Activated CD8-positive, alpha-beta memory T cell treated with anti-CD3 and anti-CD28 coated beads, Interleukin-2, amount 10 ng/mL, durations not matched to agents 7 days and 5 days (primary cell): ENCODE measurements around the gene VEZF1. TPM values are rescaled to one million over a fixed set of nuclear protein-coding genes. Genes with fewer than 3 reads are reported as not detected.

Source experiments
- ATAC-seq: fragments of 150-1000 bp; cut with Tn5 transposase; one replicate; pipeline ENCODE4 v1.10.0; 2021; ENCODE audit warnings: moderate library complexity
- CTCF ChIA-PET: fragments of 350-600 bp; sonication (Branson Sonifier 250); formaldehyde crosslinking; loops from one replicate; lab custom pipeline; 2021; ENCODE audit warnings: antibody characterized with exemption; lab: Charles Lee
- DNase-seq: peaks from one replicate; pipeline ENCODE4 v3.0.0-alpha.2; 2020
- H3K27ac Mint-ChIP-seq: one replicate; pipeline ENCODE4 v1.8.0; 2021; ENCODE audit warnings: mild to moderate bottlenecking, mixed read lengths
- H3K27me3 Mint-ChIP-seq: one replicate; pipeline ENCODE4 v1.8.0; 2021; ENCODE audit warnings: mixed read lengths
- H3K36me3 Mint-ChIP-seq: one replicate; pipeline ENCODE4 v1.8.0; 2021; ENCODE audit warnings: mild to moderate bottlenecking, mixed read lengths
- H3K4me1 Mint-ChIP-seq: one replicate; pipeline ENCODE4 v1.8.0; 2021; ENCODE audit warnings: mixed read lengths
- H3K4me3 Mint-ChIP-seq: one replicate; pipeline ENCODE4 v1.8.0; 2021; ENCODE audit warnings: mild to moderate bottlenecking, moderate library complexity, mixed read lengths
- H3K9me3 Mint-ChIP-seq: one replicate; pipeline ENCODE4 v1.8.0; 2022; ENCODE audit warnings: low read depth, mixed read lengths
- total RNA-seq, 2 experiments: library from RNA; stranded (reverse); gene quantifications; one replicate each; pipeline ENCODE4 v1.2.3, GENCODE V29; 2021

The VEZF1 gene
- total RNA-seq, 2 experiments from 2014 or later = 33.2 to 37.6 TPM

DNA sequence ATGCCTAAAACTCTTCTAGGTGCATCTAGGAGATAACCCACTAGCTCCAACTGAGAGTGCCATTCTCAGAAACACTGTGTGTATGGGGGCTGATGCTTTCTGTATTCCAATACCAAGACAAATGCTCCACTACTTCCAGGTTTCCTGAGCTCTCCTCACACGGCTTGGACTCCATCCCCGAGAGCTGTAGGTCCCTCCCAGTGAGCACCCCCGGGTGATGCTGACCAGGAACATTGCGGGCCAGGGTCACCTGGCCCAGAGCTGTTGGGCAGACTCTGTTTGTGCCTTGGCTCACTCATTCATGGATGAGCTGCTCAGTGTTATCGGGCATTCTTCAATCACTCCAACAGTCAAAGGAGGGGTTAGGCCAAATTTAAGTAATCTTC is 39.9 kb downstream of the VEZF1 start:
- Mint-ChIP-seq H3K9me3 (no peaks in the 10 kb centered on the region), H3K36me3 (no peaks in the 10 kb centered on the region), H3K27ac (no peak overlapping the region), H3K27me3 (peaks cover 58% of the 10 kb centered on the region), H3K4me1 (peaks cover 45% of the 10 kb centered on the region), H3K4me3 (no peak overlapping the region)
- CTCF ChIA-PET = interaction anchor here (0.5 to 2.5 kb wide), 8 partner anchors 8 to 357 kb away, joined by 3 to 11 read pairs (median 5); partner anchors contain the start of gene CUEDC1
- no peak for DNase-seq
- ATAC-seq = no peak

GRCh38 chr17:57947369-57947768 is 40.7 kb downstream of the VEZF1 start:
- no peak for DNase-seq
- H3K27ac Mint-ChIP-seq = no peak overlapping the region
- peak overlapping the region; percentile 62 for H3K4me3 Mint-ChIP-seq
- no peaks in the 10 kb centered on the region for H3K36me3 Mint-ChIP-seq
- H3K27me3 Mint-ChIP-seq = peaks cover 52% of the 10 kb centered on the region
- no peak for ATAC-seq
- H3K9me3 Mint-ChIP-seq = no peaks in the 10 kb centered on the region
- H3K4me1 Mint-ChIP-seq = peaks cover 41% of the 10 kb centered on the region
- CTCF ChIA-PET = interaction anchor here (0.8 to 2.5 kb wide), 11 partner anchors 9 to 166 kb away, joined by 3 to 11 read pairs (median 4); partner anchors contain the start of gene CUEDC1

DNA sequence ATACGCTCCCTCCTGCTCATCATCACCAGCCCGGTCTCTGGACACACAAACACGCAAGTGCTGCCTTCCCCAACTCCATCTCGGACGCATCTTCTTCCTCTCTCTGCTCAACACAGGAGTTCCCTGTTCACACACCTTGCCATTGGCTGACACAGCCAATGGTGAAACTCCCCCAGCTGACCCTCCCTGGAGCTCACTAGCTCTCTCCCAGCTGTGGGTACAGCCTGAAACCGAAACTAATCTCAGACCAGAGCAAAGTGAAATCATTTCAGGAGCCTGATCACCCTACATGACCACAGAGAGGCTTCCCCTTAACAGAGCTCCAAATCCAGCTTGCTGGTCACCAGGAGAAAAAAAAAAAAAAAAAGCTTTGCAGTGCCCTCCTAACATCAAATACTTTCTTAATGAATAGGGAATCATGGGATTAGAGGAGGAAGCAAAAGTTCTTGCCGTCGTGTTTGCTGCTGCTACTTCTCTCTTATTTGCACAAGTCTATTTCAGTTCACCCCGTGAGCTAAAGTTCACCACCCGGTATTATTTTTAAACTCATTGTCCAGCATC is 41.2 kb downstream of the VEZF1 start:
- peaks cover 40% of the 10 kb centered on the region for H3K4me1 Mint-ChIP-seq
- no peak overlapping the region for H3K27ac Mint-ChIP-seq
- ATAC-seq (peak; percentile 88), DNase-seq (peak; percentile 75)
- no peaks in the 10 kb centered on the region for H3K9me3 Mint-ChIP-seq
- no peaks in the 10 kb centered on the region for H3K36me3 Mint-ChIP-seq
- CTCF ChIA-PET = interaction anchor here (0.6 to 2.5 kb wide), 12 partner anchors 9 to 166 kb away, joined by 3 to 11 read pairs (median 4); partner anchors contain the start of gene CUEDC1
- peak overlapping the region; percentile 62 for H3K4me3 Mint-ChIP-seq
- peaks cover 52% of the 10 kb centered on the region for H3K27me3 Mint-ChIP-seq

GRCh38 chr17:57945996-57946797 is 41.9 kb downstream of the VEZF1 start:
- DNase-seq = no peak
- H3K27me3 Mint-ChIP-seq = peaks cover 56% of the 10 kb centered on the region
- H3K27ac Mint-ChIP-seq = no peak overlapping the region
- ATAC-seq = peak; percentile 28
- no peaks in the 10 kb centered on the region for H3K36me3 Mint-ChIP-seq
- peak overlapping the region; percentile 62 for H3K4me3 Mint-ChIP-seq
- CTCF ChIA-PET = interaction anchor here (0.6 to 2.5 kb wide), 11 partner anchors 10 to 1544 kb away, joined by 3 to 11 read pairs (median 5); partner anchors contain the start of gene CUEDC1
- H3K9me3 Mint-ChIP-seq = no peaks in the 10 kb centered on the region
- H3K4me1 Mint-ChIP-seq = peaks cover 42% of the 10 kb centered on the region

GRCh38 chr17:57944908-57945307 is 43.1 kb downstream of the VEZF1 start:
- Mint-ChIP-seq H3K27ac (no peak overlapping the region), H3K4me3 (no peak overlapping the region), H3K4me1 (peaks cover 37% of the 10 kb centered on the region), H3K27me3 (peaks cover 67% of the 10 kb centered on the region), H3K36me3 (no peaks in the 10 kb centered on the region), H3K9me3 (no peaks in the 10 kb centered on the region)
- no peak for DNase-seq
- CTCF ChIA-PET = interaction anchor here (1.7 kb wide), 1 partner anchor 24 kb away, joined by 3 read pairs; no protein-coding TSS in a partner anchor
- no peak for ATAC-seq

- Mint-ChIP-seq H3K27me3 (peaks cover 67% of the 10 kb centered on the region), H3K9me3 (no peaks in the 10 kb centered on the region), H3K4me1 (peaks cover 29% of the 10 kb centered on the region), H3K4me3 (no peak overlapping the region), H3K27ac (no peak overlapping the region), H3K36me3 (no peaks in the 10 kb centered on the region)
- ATAC-seq = no peak
- CTCF ChIA-PET = interaction anchor here (0.6 to 1.8 kb wide), 3 partner anchors 9 to 474 kb away, joined by 4 to 7 read pairs (median 5); no protein-coding TSS in a partner anchor
- no peak for DNase-seq
Measured at GRCh38 chr17:57943645-57944044, 44.4 kb downstream of the VEZF1 start.

GRCh38 chr17:57943140-57943539 is 44.9 kb downstream of the VEZF1 start:
- Mint-ChIP-seq H3K27ac (no peak overlapping the region), H3K27me3 (peaks cover 62% of the 10 kb centered on the region), H3K4me1 (peaks cover 24% of the 10 kb centered on the region), H3K36me3 (no peaks in the 10 kb centered on the region), H3K9me3 (no peaks in the 10 kb centered on the region), H3K4me3 (no peak overlapping the region)
- ATAC-seq (no peak), DNase-seq (no peak)
- CTCF ChIA-PET = interaction anchor here (0.6 to 1.8 kb wide), 3 partner anchors 10 to 475 kb away, joined by 4 to 7 read pairs (median 5); no protein-coding TSS in a partner anchor

DNA sequence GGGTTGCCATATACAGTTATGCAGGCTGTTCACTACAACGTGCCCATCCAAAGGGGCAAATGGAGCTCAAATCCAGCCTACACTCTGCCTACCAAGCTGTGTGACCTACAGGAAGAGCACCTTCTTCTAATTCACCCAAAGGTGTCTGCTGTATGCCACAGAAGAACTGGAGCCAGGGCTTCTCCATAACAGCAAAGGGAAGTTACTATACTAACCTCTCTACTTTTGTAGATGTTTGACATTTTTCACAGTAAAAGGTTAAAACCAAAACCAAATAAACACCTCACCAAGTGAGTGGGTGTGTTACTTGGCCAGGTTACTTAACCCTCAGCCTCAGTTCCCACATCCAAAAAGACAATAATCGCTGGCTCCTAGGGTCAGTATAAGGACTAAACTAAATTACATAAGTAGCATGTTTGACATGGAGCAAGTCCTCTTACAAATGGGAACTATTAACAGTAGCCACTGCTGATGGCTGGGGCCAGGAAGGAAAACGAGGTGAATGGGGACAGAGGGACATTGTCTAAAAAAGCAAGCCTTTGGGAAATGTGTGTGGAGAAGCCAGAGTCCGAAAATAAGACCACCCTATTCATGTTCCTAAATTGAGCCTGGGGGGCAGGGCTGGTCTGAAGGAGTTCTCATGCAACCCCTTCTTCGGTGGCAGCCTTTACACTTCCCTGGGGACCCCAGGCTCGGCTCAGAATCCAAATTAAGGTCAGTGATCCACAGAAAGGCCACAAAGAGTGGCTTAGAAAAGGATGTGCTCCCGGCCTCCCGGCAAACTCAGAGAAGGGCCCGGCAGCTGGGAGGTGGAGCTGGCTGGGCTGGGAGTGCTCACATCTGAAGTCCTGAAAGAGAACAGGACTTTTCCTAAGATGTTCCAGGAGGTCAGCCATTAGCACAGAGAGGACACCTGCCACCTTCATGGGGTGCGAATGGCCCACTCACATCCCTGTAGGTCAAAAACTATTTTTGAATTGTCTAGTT is 46.4 kb downstream of the VEZF1 start:
- no peak for DNase-seq
- H3K9me3 Mint-ChIP-seq = no peaks in the 10 kb centered on the region
- H3K36me3 Mint-ChIP-seq = no peaks in the 10 kb centered on the region
- ATAC-seq = no peak
- no peak overlapping the region for H3K27ac Mint-ChIP-seq
- H3K4me1 Mint-ChIP-seq = peaks cover 14% of the 10 kb centered on the region
- peaks cover 54% of the 10 kb centered on the region for H3K27me3 Mint-ChIP-seq
- H3K4me3 Mint-ChIP-seq = no peak overlapping the region
- CTCF ChIA-PET = interaction anchor here (1.4 kb wide), 1 partner anchor 15 kb away, joined by 3 read pairs; no protein-coding TSS in a partner anchor

DNA sequence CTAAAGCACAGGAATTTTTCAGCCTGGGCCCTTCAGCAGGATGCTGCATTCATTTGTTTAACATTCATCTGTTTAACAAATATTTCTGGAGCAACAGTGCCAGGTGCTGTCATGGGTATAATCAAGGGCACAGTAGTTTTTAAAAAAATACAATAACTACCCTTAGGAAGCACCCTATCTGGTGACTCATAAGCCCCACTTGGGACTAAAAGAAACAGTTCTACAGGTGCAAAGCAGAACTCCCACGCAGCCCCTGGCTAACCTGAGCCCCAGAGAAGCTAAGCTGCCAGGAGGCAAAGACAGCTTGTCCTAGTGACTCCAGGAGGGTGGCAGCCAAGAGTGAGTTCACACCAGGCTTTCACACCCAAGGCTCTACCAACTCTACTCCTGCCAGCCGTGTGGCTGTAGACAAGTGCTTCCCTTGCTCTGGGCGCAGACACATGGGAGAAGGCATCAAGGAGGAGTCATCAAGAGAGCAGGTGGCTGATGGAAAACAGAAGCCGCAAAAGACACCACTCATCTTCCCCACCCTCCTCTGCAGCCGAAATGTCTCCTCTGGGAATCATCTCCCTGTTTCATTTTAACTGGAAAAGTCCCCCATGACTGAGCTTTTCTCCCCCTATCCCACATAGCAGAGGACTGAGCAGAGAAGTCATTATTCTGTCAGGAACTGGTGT is 47.3 kb downstream of the VEZF1 start:
- Mint-ChIP-seq H3K4me1 (peaks cover 11% of the 10 kb centered on the region), H3K27ac (no peak overlapping the region), H3K36me3 (no peaks in the 10 kb centered on the region), H3K9me3 (no peaks in the 10 kb centered on the region), H3K4me3 (no peak overlapping the region), H3K27me3 (peaks cover 45% of the 10 kb centered on the region)
- ATAC-seq = no peak
- DNase-seq = no peak
- CTCF ChIA-PET = interaction anchor here (1.4 kb wide), 1 partner anchor 16 kb away, joined by 3 read pairs; no protein-coding TSS in a partner anchor

- Mint-ChIP-seq H3K4me3 (no peak overlapping the region), H3K27ac (no peak overlapping the region), H3K27me3 (peaks cover 41% of the 10 kb centered on the region), H3K36me3 (no peaks in the 10 kb centered on the region), H3K4me1 (peaks cover 11% of the 10 kb centered on the region), H3K9me3 (no peaks in the 10 kb centered on the region)
- DNase-seq (no peak), ATAC-seq (no peak)
- CTCF ChIA-PET = interaction anchor here (0.7 to 1.5 kb wide), 5 partner anchors 17 to 526 kb away, joined by 3 to 6 read pairs (median 3); no protein-coding TSS in a partner anchor
Measured at GRCh38 chr17:57940231-57940630, 47.8 kb downstream of the VEZF1 start.

GRCh38 chr17:57939797-57940196 is 48.3 kb downstream of the VEZF1 start:
- Mint-ChIP-seq H3K27ac (no peak overlapping the region), H3K27me3 (peaks cover 39% of the 10 kb centered on the region), H3K4me1 (peaks cover 11% of the 10 kb centered on the region), H3K4me3 (no peak overlapping the region), H3K36me3 (no peaks in the 10 kb centered on the region), H3K9me3 (no peaks in the 10 kb centered on the region)
- peak; percentile 33 for ATAC-seq
- CTCF ChIA-PET = interaction anchor here (0.7 to 1.5 kb wide), 4 partner anchors 47 to 525 kb away, joined by 3 to 6 read pairs (median 4); no protein-coding TSS in a partner anchor
- no peak for DNase-seq

DNA sequence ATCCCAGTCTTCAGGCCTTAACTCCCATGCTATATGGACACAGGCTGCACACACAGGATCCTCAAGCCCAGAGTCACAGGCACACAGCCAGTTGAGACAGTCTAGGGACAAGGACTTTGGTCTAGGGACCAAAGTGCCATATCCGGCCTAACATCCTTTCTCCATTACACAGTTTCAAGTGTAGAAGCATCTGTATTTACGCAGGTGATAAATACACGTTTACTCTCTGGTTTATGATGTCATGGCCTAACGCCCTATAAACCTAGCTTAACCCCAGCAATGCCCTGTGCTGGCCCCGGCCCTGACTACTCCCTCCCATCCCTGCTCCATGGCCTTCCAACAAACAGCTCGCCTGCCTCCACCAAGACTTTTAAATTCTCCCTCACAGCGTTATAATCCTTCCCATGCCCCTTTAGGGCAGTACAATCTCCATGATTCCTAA is 50.0 kb downstream of the VEZF1 start:
- Mint-ChIP-seq H3K4me3 (no peak overlapping the region), H3K4me1 (peaks cover 11% of the 10 kb centered on the region), H3K27ac (no peak overlapping the region), H3K36me3 (no peaks in the 10 kb centered on the region), H3K9me3 (no peaks in the 10 kb centered on the region), H3K27me3 (peaks cover 27% of the 10 kb centered on the region)
- CTCF ChIA-PET = interaction anchor here (1.0 kb wide), 1 partner anchor 9 kb away, joined by 3 read pairs; no protein-coding TSS in a partner anchor
- ATAC-seq = no peak
- DNase-seq = no peak
